HG03354 (cell line): ENCODE data around the gene OXSM.

Experiments
- ATAC-seq: cut with Tn5 transposase; IDR thresholded peaks from one replicate; pipeline ENCODE4 v1.9.1; 2021; ENCODE audit warnings: mild to moderate bottlenecking; ENCODE audit not compliant: unreplicated experiment, poor library complexity, severe bottlenecking

OXSM gene

DNA sequence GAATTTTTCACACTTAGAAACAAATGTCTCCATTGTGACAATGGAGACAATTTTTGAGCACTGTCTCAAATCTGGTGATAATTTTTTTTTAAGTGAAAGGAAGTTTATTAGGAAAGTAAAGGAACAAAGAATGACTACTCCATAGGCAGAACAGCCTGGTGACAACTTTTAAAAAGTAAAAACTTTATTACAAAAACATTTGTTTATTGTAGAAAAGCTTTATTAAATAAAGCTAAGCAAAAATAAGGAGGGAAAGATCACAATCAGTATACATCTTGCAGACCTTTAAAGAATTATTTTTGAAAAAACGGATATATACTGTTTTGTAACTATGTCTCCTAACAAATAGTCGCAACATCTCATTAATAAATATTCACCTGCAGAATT, 688 bp upstream of the OXSM start:
- ATAC-seq = no peak

GRCh38 chr3:25801786-25802185, 11.9 kb downstream of the OXSM start:
- no peak for ATAC-seq

- ATAC-seq = no peak
Measured at GRCh38 chr3:25803833-25804232, 13.9 kb downstream of the OXSM start.

DNA sequence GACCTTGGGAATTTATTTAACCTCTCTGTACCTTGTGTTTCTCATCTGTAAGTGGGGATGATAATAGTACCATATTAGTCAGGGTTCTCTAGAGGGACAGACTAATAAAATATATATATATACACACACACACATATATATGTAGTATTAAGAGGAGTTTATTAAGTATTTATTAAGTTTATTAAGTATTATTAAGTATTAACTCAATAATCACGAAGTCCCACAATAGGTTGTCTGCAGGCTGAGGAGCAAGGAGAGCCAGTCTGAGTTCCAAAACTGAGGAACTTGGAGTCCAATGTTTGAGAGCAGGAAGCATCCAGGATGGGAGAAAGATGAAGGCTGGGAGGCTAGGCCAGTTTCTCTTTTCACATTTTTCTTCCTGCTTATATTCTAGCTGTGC, 14.8 kb downstream of the OXSM start:
- no peak for ATAC-seq

- no peak for ATAC-seq
Measured at GRCh38 chr3:25812644-25813043, 22.8 kb downstream of the OXSM start.

- no peak for ATAC-seq
Measured at GRCh38 chr3:25817107-25817506, 27.2 kb downstream of the OXSM start.

DNA sequence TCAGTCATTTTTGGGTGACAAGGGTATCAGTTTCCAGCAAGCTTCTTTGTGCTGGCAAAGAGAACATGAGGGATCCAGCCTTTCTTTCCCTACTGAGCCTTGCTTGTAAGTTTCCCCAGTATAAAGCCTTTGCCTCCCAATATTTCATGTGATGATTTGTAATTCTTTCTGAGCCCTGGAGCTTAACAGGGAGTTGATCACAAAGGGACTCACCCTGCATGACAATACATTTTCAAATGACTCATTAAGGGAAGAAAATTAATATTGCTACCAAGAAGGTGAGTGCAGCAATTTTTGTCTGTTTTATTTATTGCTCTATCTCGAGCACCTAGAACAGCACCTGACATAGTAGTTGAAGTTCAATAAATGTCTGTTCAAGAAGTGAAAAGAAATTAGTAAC, 27.7 kb downstream of the OXSM start:
- ATAC-seq = no peak

DNA sequence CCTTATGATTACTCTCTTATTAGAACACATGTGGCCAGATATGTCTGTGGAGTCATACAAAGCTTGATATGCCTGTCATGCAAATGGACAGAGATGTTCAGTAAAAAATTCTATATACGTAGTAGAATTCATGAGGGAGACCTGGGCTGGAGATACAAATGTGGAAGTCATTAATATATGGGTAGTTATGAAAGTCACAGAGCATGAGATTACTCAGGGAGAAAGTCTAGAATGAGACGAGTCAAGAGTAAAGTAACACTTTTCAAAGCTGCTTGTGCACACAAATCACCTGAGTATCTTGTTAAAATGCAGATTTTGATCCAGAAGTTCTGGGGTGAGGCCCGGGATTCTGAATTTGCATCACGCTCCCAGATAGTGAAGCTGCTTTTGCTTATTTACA, 28.4 kb downstream of the OXSM start:
- no peak for ATAC-seq

- peak; percentile 38 for ATAC-seq
Measured at GRCh38 chr3:25820366-25820765, 30.5 kb downstream of the OXSM start.

- ATAC-seq = no peak
Measured at GRCh38 chr3:25820816-25821486, 31.1 kb downstream of the OXSM start.

DNA sequence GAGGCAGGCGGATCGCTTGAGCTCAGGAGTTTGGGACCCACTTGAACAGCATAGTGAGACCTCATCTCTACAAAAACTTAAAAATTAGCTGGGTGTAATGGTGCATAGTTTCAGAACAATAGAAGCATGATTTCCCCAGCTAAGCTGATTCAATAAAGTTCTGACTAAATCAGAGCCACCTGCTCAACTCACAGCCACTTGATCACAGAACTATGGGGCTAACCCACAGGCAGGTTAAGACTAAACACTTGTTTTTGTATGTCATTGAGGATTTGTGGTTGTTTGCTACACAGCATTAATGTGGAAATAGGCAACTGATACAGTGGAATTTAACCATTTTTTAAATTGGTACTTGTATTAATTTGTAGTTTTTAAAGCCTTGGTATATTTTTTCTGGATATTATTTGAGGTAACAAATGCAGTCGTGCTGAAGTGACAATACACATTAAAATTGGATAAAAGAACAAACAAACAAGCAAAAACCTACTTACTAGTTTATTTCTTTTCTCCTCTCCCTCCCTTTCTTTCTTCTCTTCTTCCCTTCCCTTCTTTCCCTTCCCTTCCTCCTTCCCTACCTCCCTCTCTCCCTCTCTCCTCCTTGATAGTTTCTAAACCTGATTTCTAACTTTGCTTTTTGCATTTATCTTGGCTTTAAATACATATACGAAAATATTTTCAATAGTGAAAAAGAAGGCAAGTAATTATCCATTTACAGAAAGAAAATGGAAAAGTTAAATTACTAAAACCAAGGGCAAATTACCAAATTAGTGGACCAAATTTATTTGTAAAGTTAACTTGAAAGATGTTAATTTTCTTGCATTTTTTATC, 32.1 kb downstream of the OXSM start:
- ATAC-seq = no peak

DNA sequence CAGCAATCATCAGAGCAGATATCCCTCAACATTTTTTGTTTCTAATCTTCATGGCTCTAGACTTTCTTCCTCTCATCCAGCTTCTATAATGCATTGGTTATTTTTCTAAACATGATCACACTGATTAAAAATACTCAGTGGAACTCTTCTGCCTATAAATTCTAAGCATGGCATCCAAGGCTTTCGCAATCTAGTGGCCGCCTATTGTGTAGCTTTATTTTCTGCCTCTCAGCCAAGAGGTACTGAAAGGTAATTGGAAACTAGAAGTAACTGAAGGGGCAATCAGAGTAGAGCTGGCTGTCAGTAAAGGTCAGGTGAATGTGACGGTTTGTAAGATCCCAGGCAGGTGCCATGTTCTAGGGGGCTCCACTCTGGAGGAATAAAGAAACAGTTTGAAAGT, 33.4 kb downstream of the OXSM start:
- no peak for ATAC-seq

DNA sequence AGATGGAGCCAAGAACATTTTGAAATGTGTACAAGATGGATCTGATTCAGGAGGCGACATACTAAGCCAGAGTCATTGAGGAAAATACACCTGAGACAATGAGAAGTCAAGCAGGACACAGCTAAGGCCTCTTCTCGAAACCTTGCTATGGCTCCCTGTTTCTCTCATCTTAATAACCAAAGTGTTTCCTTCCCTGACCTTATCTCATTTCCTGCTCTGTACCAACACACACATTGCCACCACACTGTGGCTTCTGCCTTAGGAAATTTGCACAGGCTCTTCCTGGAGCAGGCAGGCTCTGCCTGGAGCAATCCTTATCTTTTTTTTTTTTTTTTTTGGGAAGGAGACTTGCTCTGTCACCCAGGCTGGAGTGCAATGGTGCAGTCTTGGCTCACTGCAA, 36.6 kb downstream of the OXSM start:
- no peak for ATAC-seq

DNA sequence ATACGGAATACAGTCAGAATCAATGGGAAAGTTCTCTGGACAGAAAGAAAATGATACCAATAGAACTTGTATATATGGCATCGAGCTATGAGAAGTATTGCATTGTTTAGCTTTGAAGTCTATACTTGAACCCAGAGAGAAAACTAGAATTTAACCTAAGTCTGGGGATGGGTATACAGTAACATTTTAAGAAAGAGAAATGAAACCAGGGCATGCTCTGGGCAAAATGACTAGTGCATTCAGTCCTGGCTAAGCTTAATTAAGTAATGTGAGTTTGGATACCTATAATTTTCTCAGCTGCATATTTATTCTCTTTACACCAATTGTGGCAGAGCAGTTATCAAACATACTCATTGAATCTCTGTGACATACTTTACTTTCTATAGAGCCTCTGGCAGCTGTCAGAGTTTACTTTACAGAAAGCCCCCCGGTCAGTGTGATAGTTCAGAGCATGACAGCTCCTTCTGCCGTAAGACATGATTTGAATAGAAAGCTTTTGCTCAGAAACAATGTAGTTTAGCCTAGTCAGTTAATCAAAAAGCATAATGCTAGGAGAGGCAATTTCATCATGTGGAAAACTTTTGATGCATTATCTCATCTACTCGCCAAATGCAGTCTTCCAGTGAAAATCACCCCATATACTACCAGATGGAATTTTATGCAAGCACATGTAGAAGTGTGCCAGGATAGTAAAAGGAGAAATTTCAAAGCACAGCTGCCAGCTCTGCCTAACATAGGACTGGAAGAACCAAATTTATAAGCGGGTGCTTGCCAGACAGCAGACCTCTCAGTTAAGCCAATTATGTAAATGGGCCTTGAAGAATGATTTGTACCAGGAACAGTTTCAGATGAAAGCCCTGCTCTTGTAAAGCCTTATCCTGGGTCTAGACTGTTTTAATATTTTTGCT, 40.7 kb downstream of the OXSM start:
- ATAC-seq = no peak

DNA sequence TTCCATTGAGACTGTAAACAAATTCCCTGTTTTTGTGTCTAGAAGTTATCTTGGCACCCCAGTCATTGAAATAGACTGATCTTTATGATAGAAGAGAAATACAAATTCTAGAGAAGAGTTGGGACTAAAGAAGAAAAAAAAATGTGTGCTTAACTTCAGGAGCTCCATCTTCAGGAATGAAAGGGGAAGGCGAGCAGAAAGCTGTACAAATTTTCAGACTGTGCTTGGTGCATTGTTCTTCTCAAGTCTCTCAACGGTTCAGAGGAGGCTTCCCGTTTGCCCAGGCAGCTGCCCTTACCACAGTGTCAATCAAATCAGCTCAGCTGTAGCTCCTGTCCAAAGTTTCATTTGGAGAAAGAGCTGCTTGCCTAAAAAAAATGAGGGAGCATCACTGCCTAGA, 41.7 kb downstream of the OXSM start:
- no peak for ATAC-seq

GRCh38 chr3:25834346-25834745, 44.5 kb downstream of the OXSM start:
- peak; percentile 71 for ATAC-seq

GRCh38 chr3:25836579-25836978, 46.7 kb downstream of the OXSM start:
- ATAC-seq = no peak

DNA sequence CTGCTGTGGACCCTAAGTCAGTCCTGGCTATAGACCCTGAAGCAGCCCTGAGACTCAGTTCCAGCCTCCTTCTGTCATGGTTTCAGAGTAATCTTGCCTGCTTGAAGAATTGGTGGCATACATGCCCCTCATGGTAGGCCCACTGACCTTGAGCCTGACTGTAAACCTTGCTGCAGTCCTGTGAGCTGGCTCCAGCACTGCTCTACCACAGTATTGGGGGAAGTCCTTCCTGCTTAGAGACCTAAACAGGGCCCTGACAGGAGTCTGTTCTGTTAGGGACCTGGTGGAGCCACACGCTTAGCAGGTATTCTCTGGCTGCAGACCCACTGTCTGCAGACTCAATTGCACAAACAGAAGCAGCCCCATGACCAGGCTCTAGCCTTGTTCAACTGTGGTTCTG, 47.1 kb downstream of the OXSM start:
- no peak for ATAC-seq

GRCh38 chr3:25840099-25840498, 50.2 kb downstream of the OXSM start:
- ATAC-seq = no peak

DNA sequence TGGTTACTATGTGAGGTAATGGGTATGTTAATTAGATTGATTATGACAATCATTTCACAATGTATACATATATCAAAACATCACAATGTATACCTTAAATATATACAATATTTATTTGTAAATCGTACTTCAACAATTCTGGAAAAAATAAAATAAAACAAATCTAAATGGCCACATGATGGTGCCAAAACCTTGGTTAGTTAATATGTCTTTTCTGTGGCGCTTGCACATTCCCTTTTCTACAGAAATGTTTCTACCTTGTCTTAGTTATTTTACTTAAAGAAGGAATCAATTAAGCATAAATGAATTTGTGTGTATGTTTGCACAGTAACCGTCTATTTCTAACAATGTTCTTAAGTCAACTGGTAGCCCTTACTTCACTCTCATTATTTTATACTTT, 53.4 kb downstream of the OXSM start:
- ATAC-seq = no peak
